Ovary (tissue), 9 donors: ENCODE data around the gene RABL3. TPM values are rescaled to one million over a fixed set of nuclear protein-coding genes. Genes with fewer than 3 reads are reported as not detected.
"Not testable (repeated sequence)": the region's sequence is repeated elsewhere in the genome, so short reads cannot be mapped to it uniquely, and the experiment has no call there.

Experiments used
- DNase-seq, 5 donors: peaks; one replicate each; pipeline ENCODE4 v3.0.0-alpha.2; 2019 to 2020
- H3K27ac ChIP-seq, 2 donors: fragments of 200-600 bp; one replicate each; pipeline versions ENCODE4 v1.5.1 to v1.8.0; 2019 to 2022
- H3K27me3 ChIP-seq: fragments of 200-600 bp; one replicate; pipeline ENCODE4 v1.8.0; 2022
- H3K36me3 ChIP-seq: fragments of 200-600 bp; sonication (generic); one replicate; pipeline ENCODE4 v1.5.1; 2019
- H3K4me1 ChIP-seq: one replicate; pipeline ENCODE4 v1.8.1; 2013; ENCODE audit warnings: mild to moderate bottlenecking, moderate library complexity; ENCODE audit not compliant: insufficient read depth
- H3K4me3 ChIP-seq: fragments of 200-600 bp; sonication (generic); one replicate; pipeline ENCODE4 v1.5.1; 2017
- H3K9me3 ChIP-seq, 2 donors: fragments of 200-600 bp in 1 of 2; sonication (generic) in 1 of 2; one replicate each; pipeline versions ENCODE4 v1.5.1 to v1.8.1; 2013 to 2019; ENCODE audit warnings: mild to moderate bottlenecking in 1 of 2, moderate library complexity in 1 of 2
- EP300 ChIP-seq: sonication (generic); formaldehyde crosslinking; IDR thresholded peaks from one replicate; pipeline ENCODE4 v1.6.1; 2017; ENCODE audit warnings: antibody characterized with exemption
- POLR2A ChIP-seq: fragments of 450-650 bp; IDR thresholded peaks from one replicate; pipeline ENCODE4 v1.6.1; 2017; ENCODE audit warnings: antibody characterized with exemption, mild to moderate bottlenecking, moderate library complexity
- WGBS, 3 donors: extraction: QIAGEN DNeasy Blood & Tissue Kit in 1 of 3; methylation state at CpG; one replicate each; pipeline versions ENCODE4 v1.1.5 to v1.1.7; 2013 to 2017; 5-methylcytosine and 5-hydroxymethylcytosine counted together
- intact Hi-C, 4 donors: fragments of 100-400 bp; cut with DNase I; formaldehyde crosslinking; loops; one replicate each; pipeline versions ENCODE4 v1.11.0 to v1.15.1; 2022 to 2023
- polyA plus RNA-seq, 2 donors: library from polyadenylated mRNA; stranded (reverse); fragments of 200-250 nt in 1 of 2; fragments of 350-450 nt in 1 of 2; fragmentation: Illumina TruSeq in 1 of 2; extraction: RNeasy Lipid Tissue Mini Kit (QIAGEN cat#74804) in 1 of 2; gene quantifications; one replicate each; pipeline ENCODE4 v1.2.3, GENCODE V29; 2013 to 2014
- total RNA-seq, 7 donors: library from RNA; depleted of rRNA in 2 of 7; stranded (reverse); fragments of >200 nt in 2 of 7; fragmentation: NEBNext Ultra II Directional in 3 of 7; extraction: Animal tissue kit (Norgen Biotek cat#: 25700) in 3 of 7; gene quantifications; one replicate each; pipeline versions ENCODE4 v1.1.0 to v1.2.4, GENCODE V29; 2016 to 2023
- TF ChIP-seq, protein P1 (sequence below), 3 donors: fragments of 450-650 bp in 2 of 3; fragments of 200-600 bp in 1 of 3; IDR thresholded peaks; one replicate each; pipeline versions ENCODE4 v1.5.1 to v1.8.0; 2016 to 2022; ENCODE audit warnings: antibody characterized with exemption in 3 of 3, mild to moderate bottlenecking in 1 of 3
- donor health status: DM: no; HTN: no; CAD: no; lungs with moderate emphysema.
- donor health status: DM: no; HTN: no; CAD: no.
- donor health status: Bipolar disorder and iron deficiency.
- donor health status: DM: yes; HTN: yes; CAD: no.
- donor health status: DM: no; HTN: no; CAD: no.
- donor health status: DM: yes; HTN: yes; CAD: no.

RABL3 gene
- total and polyA plus RNA-seq, 9 donors = 8.1 to 36.1 (median 26.6) TPM

DNA sequence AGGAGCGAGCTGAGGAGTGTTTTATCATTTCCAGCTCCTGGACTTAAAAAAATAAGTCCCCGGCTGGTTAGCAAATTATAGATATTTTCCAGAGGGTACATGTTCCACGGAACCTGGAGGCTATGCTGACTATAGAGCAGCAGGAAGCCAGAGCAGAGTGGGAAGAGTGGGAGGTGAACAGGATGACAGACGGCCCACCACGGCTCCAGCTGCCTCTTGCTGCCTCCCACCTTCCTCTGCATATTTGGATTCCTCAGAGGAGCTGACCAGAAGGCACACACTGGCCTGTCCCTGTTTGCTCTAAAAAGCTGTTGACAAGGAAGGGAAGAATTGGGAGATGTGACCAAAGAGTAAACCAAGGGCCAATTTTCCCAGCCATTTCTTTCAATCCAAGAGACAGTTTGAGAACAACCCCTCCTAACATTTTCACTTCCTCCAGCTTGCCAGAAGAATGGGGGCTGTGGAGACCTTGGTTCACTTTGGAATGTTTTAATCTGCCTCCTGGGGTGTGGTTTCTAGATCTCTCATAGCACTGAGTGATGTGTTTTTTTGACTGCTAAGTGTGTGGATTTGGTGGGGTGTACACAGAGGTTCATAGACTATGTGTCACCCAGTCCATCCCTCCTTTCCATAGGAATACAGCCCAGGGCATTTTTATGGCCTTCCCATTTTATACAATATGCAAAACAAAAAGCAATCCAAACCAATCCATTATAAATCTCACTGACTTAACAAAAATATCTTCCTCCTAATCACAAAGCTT is 97.1 kb downstream of the RABL3 start:
- Histone ChIP-seq H3K9me3 (no peaks in the 10 kb centered on the region), H3K27ac (no peak overlapping the region), H3K4me1 (peaks cover 3% of the 10 kb centered on the region), H3K27me3 (no peaks in the 10 kb centered on the region), H3K4me3 (no peak overlapping the region), H3K36me3 (no peaks in the 10 kb centered on the region)
- DNase-seq = no peak
- intact Hi-C loops = no loop called here
- TF ChIP-seq, protein P1, sequence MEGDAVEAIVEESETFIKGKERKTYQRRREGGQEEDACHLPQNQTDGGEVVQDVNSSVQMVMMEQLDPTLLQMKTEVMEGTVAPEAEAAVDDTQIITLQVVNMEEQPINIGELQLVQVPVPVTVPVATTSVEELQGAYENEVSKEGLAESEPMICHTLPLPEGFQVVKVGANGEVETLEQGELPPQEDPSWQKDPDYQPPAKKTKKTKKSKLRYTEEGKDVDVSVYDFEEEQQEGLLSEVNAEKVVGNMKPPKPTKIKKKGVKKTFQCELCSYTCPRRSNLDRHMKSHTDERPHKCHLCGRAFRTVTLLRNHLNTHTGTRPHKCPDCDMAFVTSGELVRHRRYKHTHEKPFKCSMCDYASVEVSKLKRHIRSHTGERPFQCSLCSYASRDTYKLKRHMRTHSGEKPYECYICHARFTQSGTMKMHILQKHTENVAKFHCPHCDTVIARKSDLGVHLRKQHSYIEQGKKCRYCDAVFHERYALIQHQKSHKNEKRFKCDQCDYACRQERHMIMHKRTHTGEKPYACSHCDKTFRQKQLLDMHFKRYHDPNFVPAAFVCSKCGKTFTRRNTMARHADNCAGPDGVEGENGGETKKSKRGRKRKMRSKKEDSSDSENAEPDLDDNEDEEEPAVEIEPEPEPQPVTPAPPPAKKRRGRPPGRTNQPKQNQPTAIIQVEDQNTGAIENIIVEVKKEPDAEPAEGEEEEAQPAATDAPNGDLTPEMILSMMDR (IDR thresholded peaks at IDR 0.05) = no peak
- TF ChIP-seq POLR2A = no peak
- TF ChIP-seq EP300 = no peak
- WGBS, 3 donors = 6 to 21% (median 15%) methylated on average over 5 of the region's 5 CpGs

DNA sequence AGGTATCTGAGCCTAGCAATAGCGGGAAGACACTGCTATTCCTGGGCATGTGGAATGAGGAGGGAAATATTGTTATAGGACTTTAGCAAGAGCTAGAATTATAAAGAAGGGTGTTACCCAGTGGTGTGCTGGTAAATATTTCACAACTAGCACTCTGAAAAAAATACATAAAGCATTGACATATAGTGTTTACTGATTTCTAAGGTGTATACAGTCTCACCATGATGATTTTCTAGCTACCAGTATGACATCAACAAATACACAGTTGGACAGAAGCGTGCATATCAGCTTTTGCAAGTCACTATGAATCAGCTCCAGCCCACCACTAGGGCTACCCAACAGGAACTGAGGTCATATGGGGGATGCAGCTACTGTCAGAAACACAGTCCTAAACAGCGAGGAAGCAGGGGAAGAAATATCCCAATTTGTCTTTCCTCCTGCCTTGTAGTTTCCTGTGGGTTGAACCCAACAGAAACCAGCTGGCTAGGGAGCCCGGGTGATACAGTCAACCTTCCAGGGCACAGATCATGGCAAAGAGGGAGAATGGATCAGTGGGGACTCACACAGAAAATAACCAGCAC is 99.9 kb downstream of the RABL3 start:
- intact Hi-C loops = no loop called here
- Histone ChIP-seq H3K27ac (no peak overlapping the region), H3K4me3 (no peak overlapping the region), H3K4me1 (peaks cover 3% of the 10 kb centered on the region), H3K27me3 (no peaks in the 10 kb centered on the region), H3K9me3 (no peaks in the 10 kb centered on the region), H3K36me3 (no peaks in the 10 kb centered on the region)
- no peak for DNase-seq
- TF ChIP-seq POLR2A (no peak), EP300 (no peak)
- TF ChIP-seq, protein P1 (IDR thresholded peaks at IDR 0.05) = no peak
- WGBS, 3 donors = 42 to 47% (median 43%) methylated on average over 4 of the region's 4 CpGs

DNA sequence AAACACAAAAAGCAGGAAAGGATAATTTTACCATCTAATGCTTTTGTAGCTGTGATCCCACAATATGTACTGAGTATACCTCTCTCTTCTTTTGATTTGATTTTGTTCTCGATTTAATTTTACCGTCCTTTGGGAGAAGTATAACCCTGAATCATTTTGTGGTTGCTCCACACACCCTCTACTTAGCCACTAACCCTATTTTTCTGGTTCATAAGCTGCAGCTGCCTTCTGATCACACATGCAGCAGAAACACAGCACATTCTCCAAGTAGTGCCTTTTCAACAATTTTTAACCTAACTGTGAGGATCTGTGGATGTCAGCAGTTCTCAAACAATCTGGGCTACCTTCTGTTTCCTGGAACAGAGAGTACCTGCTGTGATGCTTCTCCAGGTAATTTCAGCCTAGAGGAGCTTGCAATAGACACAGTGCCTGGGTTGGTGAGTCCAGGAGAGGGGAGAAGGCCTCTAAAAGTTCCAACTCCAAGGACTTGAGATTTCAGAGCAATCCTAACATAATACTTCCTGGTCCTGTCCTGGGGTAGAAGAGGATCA is 100.5 kb downstream of the RABL3 start:
- TF ChIP-seq, protein P1 (IDR thresholded peaks at IDR 0.05) = no peak
- no peak for TF ChIP-seq EP300
- no peak for TF ChIP-seq POLR2A
- peaks cover 3% of the 10 kb centered on the region for H3K4me1 ChIP-seq
- H3K9me3 ChIP-seq = no peaks in the 10 kb centered on the region
- no peaks in the 10 kb centered on the region for H3K36me3 ChIP-seq
- DNase-seq = no peak
- intact Hi-C loops = no loop called here
- no peaks in the 10 kb centered on the region for H3K27me3 ChIP-seq
- no peak overlapping the region for H3K4me3 ChIP-seq
- H3K27ac ChIP-seq = no peak overlapping the region
- 91 to 96% (median 95%) methylated on average over 2 of the region's 2 CpGs for WGBS, 3 donors

DNA sequence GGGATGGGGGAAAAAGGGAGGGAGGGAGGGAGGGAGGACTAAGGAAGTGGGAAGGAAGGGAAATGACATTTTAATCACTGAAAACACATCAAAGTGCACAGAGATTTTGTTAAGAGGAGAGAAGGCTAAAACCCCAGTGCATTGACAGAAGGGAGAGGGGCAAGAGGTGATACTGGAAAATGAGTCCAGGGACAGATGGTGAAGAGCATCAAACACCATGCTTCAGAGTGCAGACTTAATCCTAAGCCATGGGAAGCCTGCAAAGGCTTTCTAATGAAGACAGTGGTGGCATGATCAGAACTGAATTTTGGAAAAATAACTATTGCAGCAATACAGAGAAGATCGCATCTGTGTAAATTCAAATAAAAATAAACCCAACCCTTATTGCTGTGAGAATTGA is 102.1 kb downstream of the RABL3 start:
- DNase-seq = no peak
- Histone ChIP-seq H3K27ac (no peak overlapping the region), H3K36me3 (no peaks in the 10 kb centered on the region), H3K9me3 (no peaks in the 10 kb centered on the region), H3K27me3 (no peaks in the 10 kb centered on the region), H3K4me1 (peaks cover 2% of the 10 kb centered on the region), H3K4me3 (no peak overlapping the region)
- WGBS, 3 donors = 88 to 92% (median 91%) methylated on average over 1 of the region's 1 CpG
- intact Hi-C loops = no loop called here
- TF ChIP-seq EP300 = no peak
- TF ChIP-seq, protein P1 (IDR thresholded peaks at IDR 0.05) = no peak
- no peak for TF ChIP-seq POLR2A

DNA sequence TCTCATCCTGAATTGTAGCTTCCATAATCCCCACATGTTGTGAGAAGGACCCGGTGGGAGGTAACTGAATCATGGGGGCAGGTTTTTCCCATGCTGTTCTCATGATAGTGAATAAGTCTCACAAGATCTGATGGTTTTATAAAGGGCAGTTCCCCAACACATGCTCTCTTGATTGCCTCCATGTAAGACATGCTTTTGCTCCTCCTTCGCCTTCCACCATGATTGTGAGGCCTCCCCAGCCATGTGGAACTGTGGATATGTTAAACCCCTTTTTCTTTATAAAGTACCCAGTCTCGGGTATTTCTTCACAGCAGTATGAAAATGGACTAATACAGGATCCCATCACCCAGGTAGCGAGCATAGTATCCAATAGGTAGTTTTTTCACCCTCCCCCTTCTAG is 103.5 kb downstream of the RABL3 start:
- H3K27ac ChIP-seq, H3K4me3 ChIP-seq, intact Hi-C loops, H3K27me3 ChIP-seq, DNase-seq, H3K36me3 ChIP-seq, H3K4me1 ChIP-seq, H3K9me3 ChIP-seq: not testable (repeated sequence)
- WGBS, 3 donors = 94 to 97% (median 95%) methylated on average over 4 of the region's 4 CpGs
